Right hindlimb (tissue), 1 donor: Measurements from ENCODE around the gene PLXND1.
"Not testable (repeated sequence)": the region's sequence is repeated elsewhere in the genome, so short reads cannot be mapped to it uniquely, and the experiment has no call there.

Source experiments
- DNase-seq: peaks from one replicate; pipeline ENCODE4 v3.0.0-alpha.2; 2018

The PLXND1 gene

GRCh38 chr3:129613367-129613740 is 6.9 kb upstream of the PLXND1 start:
- peak; percentile 12 for DNase-seq

- DNase-seq: peak; percentile 21
Measured at GRCh38 chr3:129612534-129613366, 6.3 kb upstream of the PLXND1 start.

- no peak for DNase-seq
Measured at GRCh38 chr3:129611812-129612533, 5.5 kb upstream of the PLXND1 start.

- DNase-seq: no peak
Measured at GRCh38 chr3:129611446-129611800, 4.9 kb upstream of the PLXND1 start.

- DNase-seq: not testable (repeated sequence)
Measured at GRCh38 chr3:129610794-129611445, 4.4 kb upstream of the PLXND1 start.

GRCh38 chr3:129610276-129610675 is 3.8 kb upstream of the PLXND1 start:
- no peak for DNase-seq

GRCh38 chr3:129609591-129610182 is 3.2 kb upstream of the PLXND1 start:
- DNase-seq: no peak

- no peak for DNase-seq
Measured at GRCh38 chr3:129608936-129609590, 2.6 kb upstream of the PLXND1 start.

- peak; percentile 65 for DNase-seq
Measured at GRCh38 chr3:129608087-129608935, 1.8 kb upstream of the PLXND1 start.

GRCh38 chr3:129607391-129608068 is 1.1 kb upstream of the PLXND1 start:
- DNase-seq: no peak

GRCh38 chr3:129605922-129606635 is 397 bp downstream of the PLXND1 start:
- peak; percentile 58 for DNase-seq

GRCh38 chr3:129605203-129605921 is 1.1 kb downstream of the PLXND1 start:
- DNase-seq: peak; percentile 76

GRCh38 chr3:129604767-129605166 is 1.7 kb downstream of the PLXND1 start:
- DNase-seq: no peak

GRCh38 chr3:129603991-129604749 is 2.3 kb downstream of the PLXND1 start:
- no peak for DNase-seq

GRCh38 chr3:129603561-129603942 is 2.9 kb downstream of the PLXND1 start:
- DNase-seq: no peak

GRCh38 chr3:129602730-129603560 is 3.5 kb downstream of the PLXND1 start:
- peak; percentile 82 for DNase-seq

- no peak for DNase-seq
Measured at GRCh38 chr3:129602309-129602708, 4.2 kb downstream of the PLXND1 start.

- no peak for DNase-seq
Measured at GRCh38 chr3:129601713-129602112, 4.8 kb downstream of the PLXND1 start.
